ENCODE measurements around the gene TMC7. TPM values are rescaled to one million over a fixed set of nuclear protein-coding genes. Genes with fewer than 3 reads are reported as not detected.

The TMC7 gene
- total and polyA plus RNA-seq, 4 donors, result 0.06 to 0.42 (median 0.09) TPM

DNA sequence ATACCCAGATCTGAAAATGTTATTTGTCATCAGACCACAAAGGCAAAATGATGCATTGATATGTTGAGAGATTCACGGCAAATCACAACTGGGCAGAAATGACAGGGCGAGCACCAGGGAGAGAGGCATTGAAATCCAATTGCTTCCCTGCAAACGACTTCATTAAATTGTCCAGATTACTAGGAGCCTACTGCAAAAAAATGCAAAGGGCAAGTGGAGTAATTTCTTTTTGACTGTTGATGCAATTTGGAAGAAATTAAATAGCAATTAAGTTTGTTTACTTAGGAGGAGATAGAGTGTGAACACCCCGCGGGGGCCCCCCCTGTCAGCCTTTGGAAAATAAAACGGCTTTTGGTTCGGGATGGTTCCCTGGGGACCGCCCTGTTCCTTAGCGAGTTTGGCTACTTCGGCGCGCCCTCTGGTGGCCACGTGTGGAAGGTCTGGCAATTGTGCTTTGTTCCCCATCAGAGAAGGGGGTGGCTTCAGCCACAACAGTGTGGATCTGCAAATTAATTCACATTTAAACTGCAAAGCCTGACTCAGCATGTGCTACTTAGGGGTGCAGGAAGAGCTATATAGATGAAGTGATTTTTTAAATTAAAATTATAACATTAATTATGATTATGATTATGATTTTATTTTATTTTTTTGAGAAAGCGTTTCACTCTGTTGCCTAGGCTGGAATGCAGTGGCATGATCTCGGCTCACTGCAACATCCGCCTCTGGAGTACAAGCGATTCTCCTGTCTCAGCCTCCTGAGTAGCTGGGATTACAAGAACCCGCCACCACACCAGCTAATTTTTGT lies 14.5 kb upstream of the TMC7 start (continued):
- TF ChIP-seq RXRA (IDR thresholded peaks at IDR 0.05) (peak in 1 of 2 donors; percentile 14), RAD21 (IDR thresholded peaks at IDR 0.05) (peak; percentile 92 to 93)

DNA sequence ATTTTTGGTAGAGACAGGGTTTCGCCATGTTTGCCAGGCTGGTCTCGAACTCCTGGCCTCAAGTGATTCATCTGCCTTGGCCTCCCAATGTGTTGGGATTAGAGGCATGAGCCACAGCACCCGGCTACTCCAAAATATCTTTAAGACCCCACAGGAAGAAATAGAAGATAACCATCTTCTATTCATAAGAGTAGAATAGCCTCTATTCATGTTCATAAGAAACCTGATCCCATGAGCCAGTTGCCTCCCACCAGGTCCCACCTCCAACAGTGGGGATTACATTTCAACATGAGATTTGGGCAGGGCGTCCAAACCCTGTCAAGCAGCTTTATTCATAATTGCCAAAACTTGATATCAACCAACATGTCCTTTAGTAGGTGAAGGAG lies 13.9 kb upstream of the TMC7 start:
- peaks cover 0 to 3% (median 1%) of the 10 kb centered on the region in 4 donors for H3K4me1 ChIP-seq (ENCODE audit: control insufficient read depth in 4 of 4, insufficient read depth in 4 of 4, low read length in 3 of 4)
- no peak for DNase-seq (ENCODE audit: low spot score)
- 88% methylated on average over 4 of the region's 4 CpGs for WGBS

More for the DNA sequence above, 13.9 kb upstream of the TMC7 start:
- H3K4me3 ChIP-seq (ENCODE audit: low read depth in 1 of 3, low read length in 3 of 3), result no peak overlapping the region
- no peaks in the 10 kb centered on the region for H3K27me3 ChIP-seq (ENCODE audit: control insufficient read depth in 4 of 4, insufficient read depth in 4 of 4, low read length in 3 of 4)
- TF ChIP-seq TAF1 (conservative IDR thresholded peaks at IDR 0.05) (no peak), JUND (IDR thresholded peaks at IDR 0.05) (no peak), SP1 (IDR thresholded peaks at IDR 0.05) (no peak), FOXA2 (IDR thresholded peaks at IDR 0.05) (no peak), EGR1 (IDR thresholded peaks at IDR 0.05; ENCODE audit: low read depth in 2 of 2) (no peak), FOXA1 (IDR thresholded peaks at IDR 0.05) (no peak), NR2F2 (IDR thresholded peaks at IDR 0.05) (no peak), HNF4A (conservative IDR thresholded peaks at IDR 0.05) (no peak), GABPA (IDR thresholded peaks at IDR 0.05 in 1 of 2, conservative IDR thresholded peaks at IDR 0.05 in 1 of 2) (no peak), YY1 (IDR thresholded peaks at IDR 0.05) (no peak), HNF4G (IDR thresholded peaks at IDR 0.05) (no peak), RAD21 (IDR thresholded peaks at IDR 0.05) (no peak), RXRA (IDR thresholded peaks at IDR 0.05) (no peak)
- TF ChIP-seq, protein P1, sequence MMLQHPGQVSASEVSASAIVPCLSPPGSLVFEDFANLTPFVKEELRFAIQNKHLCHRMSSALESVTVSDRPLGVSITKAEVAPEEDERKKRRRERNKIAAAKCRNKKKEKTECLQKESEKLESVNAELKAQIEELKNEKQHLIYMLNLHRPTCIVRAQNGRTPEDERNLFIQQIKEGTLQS (IDR thresholded peaks at IDR 0.05), result no peak
- TF ChIP-seq, protein P2, sequence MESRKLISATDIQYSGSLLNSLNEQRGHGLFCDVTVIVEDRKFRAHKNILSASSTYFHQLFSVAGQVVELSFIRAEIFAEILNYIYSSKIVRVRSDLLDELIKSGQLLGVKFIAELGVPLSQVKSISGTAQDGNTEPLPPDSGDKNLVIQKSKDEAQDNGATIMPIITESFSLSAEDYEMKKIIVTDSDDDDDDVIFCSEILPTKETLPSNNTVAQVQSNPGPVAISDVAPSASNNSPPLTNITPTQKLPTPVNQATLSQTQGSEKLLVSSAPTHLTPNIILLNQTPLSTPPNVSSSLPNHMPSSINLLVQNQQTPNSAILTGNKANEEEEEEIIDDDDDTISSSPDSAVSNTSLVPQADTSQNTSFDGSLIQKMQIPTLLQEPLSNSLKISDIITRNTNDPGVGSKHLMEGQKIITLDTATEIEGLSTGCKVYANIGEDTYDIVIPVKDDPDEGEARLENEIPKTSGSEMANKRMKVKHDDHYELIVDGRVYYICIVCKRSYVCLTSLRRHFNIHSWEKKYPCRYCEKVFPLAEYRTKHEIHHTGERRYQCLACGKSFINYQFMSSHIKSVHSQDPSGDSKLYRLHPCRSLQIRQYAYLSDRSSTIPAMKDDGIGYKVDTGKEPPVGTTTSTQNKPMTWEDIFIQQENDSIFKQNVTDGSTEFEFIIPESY (IDR thresholded peaks at IDR 0.05), result no peak
- TF ChIP-seq, protein P3, sequence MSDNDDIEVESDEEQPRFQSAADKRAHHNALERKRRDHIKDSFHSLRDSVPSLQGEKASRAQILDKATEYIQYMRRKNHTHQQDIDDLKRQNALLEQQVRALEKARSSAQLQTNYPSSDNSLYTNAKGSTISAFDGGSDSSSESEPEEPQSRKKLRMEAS (IDR thresholded peaks at IDR 0.05), result no peak
- TF ChIP-seq, protein P4, sequence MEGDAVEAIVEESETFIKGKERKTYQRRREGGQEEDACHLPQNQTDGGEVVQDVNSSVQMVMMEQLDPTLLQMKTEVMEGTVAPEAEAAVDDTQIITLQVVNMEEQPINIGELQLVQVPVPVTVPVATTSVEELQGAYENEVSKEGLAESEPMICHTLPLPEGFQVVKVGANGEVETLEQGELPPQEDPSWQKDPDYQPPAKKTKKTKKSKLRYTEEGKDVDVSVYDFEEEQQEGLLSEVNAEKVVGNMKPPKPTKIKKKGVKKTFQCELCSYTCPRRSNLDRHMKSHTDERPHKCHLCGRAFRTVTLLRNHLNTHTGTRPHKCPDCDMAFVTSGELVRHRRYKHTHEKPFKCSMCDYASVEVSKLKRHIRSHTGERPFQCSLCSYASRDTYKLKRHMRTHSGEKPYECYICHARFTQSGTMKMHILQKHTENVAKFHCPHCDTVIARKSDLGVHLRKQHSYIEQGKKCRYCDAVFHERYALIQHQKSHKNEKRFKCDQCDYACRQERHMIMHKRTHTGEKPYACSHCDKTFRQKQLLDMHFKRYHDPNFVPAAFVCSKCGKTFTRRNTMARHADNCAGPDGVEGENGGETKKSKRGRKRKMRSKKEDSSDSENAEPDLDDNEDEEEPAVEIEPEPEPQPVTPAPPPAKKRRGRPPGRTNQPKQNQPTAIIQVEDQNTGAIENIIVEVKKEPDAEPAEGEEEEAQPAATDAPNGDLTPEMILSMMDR (IDR thresholded peaks at IDR 0.05; ENCODE audit: low read depth, low read length, missing input control), result no peak
- TF ChIP-seq, protein P5, sequence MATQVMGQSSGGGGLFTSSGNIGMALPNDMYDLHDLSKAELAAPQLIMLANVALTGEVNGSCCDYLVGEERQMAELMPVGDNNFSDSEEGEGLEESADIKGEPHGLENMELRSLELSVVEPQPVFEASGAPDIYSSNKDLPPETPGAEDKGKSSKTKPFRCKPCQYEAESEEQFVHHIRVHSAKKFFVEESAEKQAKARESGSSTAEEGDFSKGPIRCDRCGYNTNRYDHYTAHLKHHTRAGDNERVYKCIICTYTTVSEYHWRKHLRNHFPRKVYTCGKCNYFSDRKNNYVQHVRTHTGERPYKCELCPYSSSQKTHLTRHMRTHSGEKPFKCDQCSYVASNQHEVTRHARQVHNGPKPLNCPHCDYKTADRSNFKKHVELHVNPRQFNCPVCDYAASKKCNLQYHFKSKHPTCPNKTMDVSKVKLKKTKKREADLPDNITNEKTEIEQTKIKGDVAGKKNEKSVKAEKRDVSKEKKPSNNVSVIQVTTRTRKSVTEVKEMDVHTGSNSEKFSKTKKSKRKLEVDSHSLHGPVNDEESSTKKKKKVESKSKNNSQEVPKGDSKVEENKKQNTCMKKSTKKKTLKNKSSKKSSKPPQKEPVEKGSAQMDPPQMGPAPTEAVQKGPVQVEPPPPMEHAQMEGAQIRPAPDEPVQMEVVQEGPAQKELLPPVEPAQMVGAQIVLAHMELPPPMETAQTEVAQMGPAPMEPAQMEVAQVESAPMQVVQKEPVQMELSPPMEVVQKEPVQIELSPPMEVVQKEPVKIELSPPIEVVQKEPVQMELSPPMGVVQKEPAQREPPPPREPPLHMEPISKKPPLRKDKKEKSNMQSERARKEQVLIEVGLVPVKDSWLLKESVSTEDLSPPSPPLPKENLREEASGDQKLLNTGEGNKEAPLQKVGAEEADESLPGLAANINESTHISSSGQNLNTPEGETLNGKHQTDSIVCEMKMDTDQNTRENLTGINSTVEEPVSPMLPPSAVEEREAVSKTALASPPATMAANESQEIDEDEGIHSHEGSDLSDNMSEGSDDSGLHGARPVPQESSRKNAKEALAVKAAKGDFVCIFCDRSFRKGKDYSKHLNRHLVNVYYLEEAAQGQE (IDR thresholded peaks at IDR 0.05), result no peak
- H3K27ac ChIP-seq (ENCODE audit: low read depth in 1 of 2, low read length in 2 of 2), result no peak overlapping the region
- H3K36me3 ChIP-seq (ENCODE audit: control insufficient read depth in 4 of 4, insufficient read depth in 3 of 4, low read depth in 1 of 4, low read length in 3 of 4), result peaks cover 0 to 2% (median 0%) of the 10 kb centered on the region in 4 donors
- H3K9ac ChIP-seq (ENCODE audit: low read depth in 1 of 2, low read length in 2 of 2), result no peak overlapping the region
- H3K9me3 ChIP-seq (ENCODE audit: control insufficient read depth in 4 of 4, low read length in 3 of 4), result no peaks in the 10 kb centered on the region

Measured in liver (tissue), 9 donors.